SH-SY5Y (cell line): ENCODE results near the gene EPHA2.

Source experiments
- GATA2 ChIP-seq: IDR thresholded peaks from 2 replicates; pipeline ENCODE4 v1.6.1; 2011; ENCODE audit warnings: mild to moderate bottlenecking, low read depth, low read length
- GATA3 ChIP-seq: IDR thresholded peaks from 2 replicates; pipeline ENCODE4 v1.6.1; 2011; ENCODE audit warnings: low read depth, mild to moderate bottlenecking, low read length, moderate library complexity

GRCh38 chr1:16171314-16172151 lies 15.7 kb upstream of the EPHA2 start:
- TF ChIP-seq GATA3 (no peak), GATA2 (no peak)
